GM12878 (cell line): ENCODE results near the gene IL3.

ENCODE experiments used
- CREB1 ChIP-seq: IDR thresholded peaks from 2 replicates; pipeline ENCODE4 v1.6.1; 2012; ENCODE audit warnings: low read depth, mild to moderate bottlenecking, inconsistent platforms
- DPF2 ChIP-seq: fragments of 450-650 bp; IDR thresholded peaks from 2 replicates; pipeline ENCODE4 v1.6.1; 2017; ENCODE audit warnings: mild to moderate bottlenecking
- ESRRA ChIP-seq: IDR thresholded peaks from 2 replicates; pipeline ENCODE4 v1.6.1; 2012; ENCODE audit warnings: mild to moderate bottlenecking, low read length, improper control_type of control experiment
- EZH2 ChIP-seq: IDR thresholded peaks from 2 replicates; pipeline ENCODE4 v1.6.1; 2012; ENCODE audit warnings: low read depth, mild to moderate bottlenecking, control low read depth, inconsistent platforms, low read length, borderline replicate concordance; ENCODE audit not compliant: control insufficient read depth
- HCFC1 ChIP-seq: fragments of 150-350 bp; IDR thresholded peaks from 2 replicates; pipeline ENCODE4 v1.6.1; 2014; ENCODE audit warnings: low read length
- MXI1 ChIP-seq: fragments of 150-350 bp; IDR thresholded peaks from 2 replicates; pipeline ENCODE4 v1.6.1; 2011; ENCODE audit warnings: low read depth, mild to moderate bottlenecking, inconsistent platforms, low read length, improper control_type of control experiment
- POLR2A ChIP-seq: IDR thresholded peaks from 2 replicates; pipeline ENCODE4 v1.6.1; 2011; ENCODE audit warnings: low read depth, mild to moderate bottlenecking, low read length
- TF ChIP-seq, protein P1 (sequence below): IDR thresholded peaks from 2 replicates; pipeline ENCODE4 v1.6.1; 2012; ENCODE audit warnings: low read depth, low read length, improper control_type of control experiment
- TF ChIP-seq, protein P2 (sequence below), 3 experiments: IDR thresholded peaks in 2 of 3; conservative IDR thresholded peaks in 1 of 3; 2 replicates each; pipeline ENCODE4 v1.5.1; 2011; ENCODE audit warnings: low read depth in 3 of 3, low read length in 3 of 3, mild to moderate bottlenecking in 3 of 3, control low read depth in 2 of 3, moderate library complexity in 2 of 3, inconsistent platforms in 1 of 3, mixed read lengths in 1 of 3; ENCODE audit not compliant: control insufficient read depth in 2 of 3, insufficient read depth in 1 of 3; ENCODE audit errors: extremely low read depth in 1 of 3
- TF ChIP-seq, protein P3 (sequence below): IDR thresholded peaks from 2 replicates; pipeline ENCODE4 v1.6.1; 2012; ENCODE audit warnings: mild to moderate bottlenecking, low read depth, low read length
- TF ChIP-seq, protein P4 (sequence below): IDR thresholded peaks from 2 replicates; pipeline ENCODE4 v1.6.1; 2011; ENCODE audit warnings: low read depth, mild to moderate bottlenecking, low read length, moderate library complexity, borderline replicate concordance; ENCODE audit errors: extremely low read depth
- TF ChIP-seq, protein P5 (sequence below): IDR thresholded peaks from 2 replicates; pipeline ENCODE4 v1.6.1; 2011; ENCODE audit warnings: borderline replicate concordance, low read depth, mild to moderate bottlenecking, moderate library complexity, mixed read lengths, low read length; ENCODE audit not compliant: insufficient read depth; ENCODE audit errors: extremely low read length
- TF ChIP-seq, protein P6 (sequence below): IDR thresholded peaks from 2 replicates; pipeline ENCODE4 v1.6.1; 2012; ENCODE audit warnings: low read depth, low read length, improper control_type of control experiment

DNA sequence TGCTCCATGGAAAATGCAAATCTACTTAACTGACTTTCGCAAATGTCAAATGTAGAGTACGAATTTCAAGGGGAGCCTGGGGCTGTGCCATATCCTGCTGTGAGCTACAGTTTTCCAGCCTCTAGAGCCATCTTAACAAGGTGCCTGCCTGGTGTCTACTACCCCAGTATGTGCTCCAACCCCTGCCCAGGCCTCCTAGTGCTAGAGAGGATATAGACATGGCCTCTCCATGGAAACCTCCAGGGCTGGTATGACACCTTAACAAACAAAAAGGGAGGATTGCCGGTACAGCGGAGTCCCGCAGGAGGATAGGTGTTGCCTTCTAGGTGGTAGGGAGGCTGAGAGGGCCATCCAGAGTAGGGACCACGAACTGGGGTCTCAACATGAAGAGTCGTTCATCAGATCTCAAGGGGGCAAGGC lies 13.6 kb upstream of the IL3 start:
- TF ChIP-seq DPF2: no peak
- TF ChIP-seq, protein P1, sequence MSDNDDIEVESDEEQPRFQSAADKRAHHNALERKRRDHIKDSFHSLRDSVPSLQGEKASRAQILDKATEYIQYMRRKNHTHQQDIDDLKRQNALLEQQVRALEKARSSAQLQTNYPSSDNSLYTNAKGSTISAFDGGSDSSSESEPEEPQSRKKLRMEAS: no peak
- TF ChIP-seq, protein P2, sequence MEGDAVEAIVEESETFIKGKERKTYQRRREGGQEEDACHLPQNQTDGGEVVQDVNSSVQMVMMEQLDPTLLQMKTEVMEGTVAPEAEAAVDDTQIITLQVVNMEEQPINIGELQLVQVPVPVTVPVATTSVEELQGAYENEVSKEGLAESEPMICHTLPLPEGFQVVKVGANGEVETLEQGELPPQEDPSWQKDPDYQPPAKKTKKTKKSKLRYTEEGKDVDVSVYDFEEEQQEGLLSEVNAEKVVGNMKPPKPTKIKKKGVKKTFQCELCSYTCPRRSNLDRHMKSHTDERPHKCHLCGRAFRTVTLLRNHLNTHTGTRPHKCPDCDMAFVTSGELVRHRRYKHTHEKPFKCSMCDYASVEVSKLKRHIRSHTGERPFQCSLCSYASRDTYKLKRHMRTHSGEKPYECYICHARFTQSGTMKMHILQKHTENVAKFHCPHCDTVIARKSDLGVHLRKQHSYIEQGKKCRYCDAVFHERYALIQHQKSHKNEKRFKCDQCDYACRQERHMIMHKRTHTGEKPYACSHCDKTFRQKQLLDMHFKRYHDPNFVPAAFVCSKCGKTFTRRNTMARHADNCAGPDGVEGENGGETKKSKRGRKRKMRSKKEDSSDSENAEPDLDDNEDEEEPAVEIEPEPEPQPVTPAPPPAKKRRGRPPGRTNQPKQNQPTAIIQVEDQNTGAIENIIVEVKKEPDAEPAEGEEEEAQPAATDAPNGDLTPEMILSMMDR (IDR thresholded peaks at IDR 0.05 in 2 of 3, conservative IDR thresholded peaks at IDR 0.05 in 1 of 3; ENCODE audit: control insufficient read depth in 2 of 3, extremely low read depth in 1 of 3, insufficient read depth in 1 of 3, low read depth in 3 of 3, low read length in 3 of 3): no peak
- TF ChIP-seq CREB1: no peak
- TF ChIP-seq, protein P3, sequence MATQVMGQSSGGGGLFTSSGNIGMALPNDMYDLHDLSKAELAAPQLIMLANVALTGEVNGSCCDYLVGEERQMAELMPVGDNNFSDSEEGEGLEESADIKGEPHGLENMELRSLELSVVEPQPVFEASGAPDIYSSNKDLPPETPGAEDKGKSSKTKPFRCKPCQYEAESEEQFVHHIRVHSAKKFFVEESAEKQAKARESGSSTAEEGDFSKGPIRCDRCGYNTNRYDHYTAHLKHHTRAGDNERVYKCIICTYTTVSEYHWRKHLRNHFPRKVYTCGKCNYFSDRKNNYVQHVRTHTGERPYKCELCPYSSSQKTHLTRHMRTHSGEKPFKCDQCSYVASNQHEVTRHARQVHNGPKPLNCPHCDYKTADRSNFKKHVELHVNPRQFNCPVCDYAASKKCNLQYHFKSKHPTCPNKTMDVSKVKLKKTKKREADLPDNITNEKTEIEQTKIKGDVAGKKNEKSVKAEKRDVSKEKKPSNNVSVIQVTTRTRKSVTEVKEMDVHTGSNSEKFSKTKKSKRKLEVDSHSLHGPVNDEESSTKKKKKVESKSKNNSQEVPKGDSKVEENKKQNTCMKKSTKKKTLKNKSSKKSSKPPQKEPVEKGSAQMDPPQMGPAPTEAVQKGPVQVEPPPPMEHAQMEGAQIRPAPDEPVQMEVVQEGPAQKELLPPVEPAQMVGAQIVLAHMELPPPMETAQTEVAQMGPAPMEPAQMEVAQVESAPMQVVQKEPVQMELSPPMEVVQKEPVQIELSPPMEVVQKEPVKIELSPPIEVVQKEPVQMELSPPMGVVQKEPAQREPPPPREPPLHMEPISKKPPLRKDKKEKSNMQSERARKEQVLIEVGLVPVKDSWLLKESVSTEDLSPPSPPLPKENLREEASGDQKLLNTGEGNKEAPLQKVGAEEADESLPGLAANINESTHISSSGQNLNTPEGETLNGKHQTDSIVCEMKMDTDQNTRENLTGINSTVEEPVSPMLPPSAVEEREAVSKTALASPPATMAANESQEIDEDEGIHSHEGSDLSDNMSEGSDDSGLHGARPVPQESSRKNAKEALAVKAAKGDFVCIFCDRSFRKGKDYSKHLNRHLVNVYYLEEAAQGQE: no peak
- TF ChIP-seq POLR2A: no peak
- TF ChIP-seq EZH2: no peak
- no peak for TF ChIP-seq HCFC1
- TF ChIP-seq, protein P4, sequence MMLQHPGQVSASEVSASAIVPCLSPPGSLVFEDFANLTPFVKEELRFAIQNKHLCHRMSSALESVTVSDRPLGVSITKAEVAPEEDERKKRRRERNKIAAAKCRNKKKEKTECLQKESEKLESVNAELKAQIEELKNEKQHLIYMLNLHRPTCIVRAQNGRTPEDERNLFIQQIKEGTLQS: no peak
- TF ChIP-seq MXI1: no peak
- no peak for TF ChIP-seq ESRRA
- TF ChIP-seq, protein P5, sequence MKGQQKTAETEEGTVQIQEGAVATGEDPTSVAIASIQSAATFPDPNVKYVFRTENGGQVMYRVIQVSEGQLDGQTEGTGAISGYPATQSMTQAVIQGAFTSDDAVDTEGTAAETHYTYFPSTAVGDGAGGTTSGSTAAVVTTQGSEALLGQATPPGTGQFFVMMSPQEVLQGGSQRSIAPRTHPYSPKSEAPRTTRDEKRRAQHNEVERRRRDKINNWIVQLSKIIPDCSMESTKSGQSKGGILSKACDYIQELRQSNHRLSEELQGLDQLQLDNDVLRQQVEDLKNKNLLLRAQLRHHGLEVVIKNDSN: no peak
- TF ChIP-seq, protein P6, sequence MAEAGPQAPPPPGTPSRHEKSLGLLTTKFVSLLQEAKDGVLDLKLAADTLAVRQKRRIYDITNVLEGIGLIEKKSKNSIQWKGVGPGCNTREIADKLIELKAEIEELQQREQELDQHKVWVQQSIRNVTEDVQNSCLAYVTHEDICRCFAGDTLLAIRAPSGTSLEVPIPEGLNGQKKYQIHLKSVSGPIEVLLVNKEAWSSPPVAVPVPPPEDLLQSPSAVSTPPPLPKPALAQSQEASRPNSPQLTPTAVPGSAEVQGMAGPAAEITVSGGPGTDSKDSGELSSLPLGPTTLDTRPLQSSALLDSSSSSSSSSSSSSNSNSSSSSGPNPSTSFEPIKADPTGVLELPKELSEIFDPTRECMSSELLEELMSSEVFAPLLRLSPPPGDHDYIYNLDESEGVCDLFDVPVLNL: no peak
